GM18873 (cell line): Measurements from ENCODE around the gene OSCP1.

ENCODE experiments used
- ATAC-seq: cut with Tn5 transposase; IDR thresholded peaks from one replicate; pipeline ENCODE4 v1.9.1; 2021; ENCODE audit warnings: mild to moderate bottlenecking, moderate library complexity, moderate number of reproducible peaks; ENCODE audit not compliant: unreplicated experiment, low FRiP score

The OSCP1 gene

GRCh38 chr1:36450919-36451305 is 661 bp upstream of the OSCP1 start:
- ATAC-seq: no peak

DNA sequence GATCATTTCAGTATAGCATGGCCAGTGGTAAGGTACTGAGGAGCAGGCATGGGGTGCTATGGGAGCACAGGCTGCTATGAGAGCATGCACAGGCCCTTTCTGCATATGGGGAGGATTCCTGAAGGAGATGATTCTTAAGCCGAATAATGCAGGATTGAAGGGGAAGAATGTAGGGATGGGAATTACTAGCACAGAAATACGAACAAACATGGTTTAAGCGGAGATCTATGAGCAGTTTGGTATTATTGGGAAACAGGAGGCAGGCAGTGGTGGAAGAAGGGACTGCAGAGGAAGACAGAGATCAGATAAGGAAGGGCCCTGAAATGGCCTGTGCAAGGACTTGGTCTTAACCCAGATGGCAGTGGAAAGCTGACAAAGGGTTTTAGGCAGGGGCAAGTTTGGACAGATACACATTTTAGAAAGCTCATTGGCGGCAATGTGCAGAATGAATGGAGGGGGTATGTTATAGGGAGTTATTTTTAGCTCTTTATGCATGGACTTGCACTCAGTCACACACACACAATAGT is 1.7 kb downstream of the OSCP1 start:
- ATAC-seq: no peak

GRCh38 chr1:36447450-36447849 is 2.8 kb downstream of the OSCP1 start:
- ATAC-seq: no peak

DNA sequence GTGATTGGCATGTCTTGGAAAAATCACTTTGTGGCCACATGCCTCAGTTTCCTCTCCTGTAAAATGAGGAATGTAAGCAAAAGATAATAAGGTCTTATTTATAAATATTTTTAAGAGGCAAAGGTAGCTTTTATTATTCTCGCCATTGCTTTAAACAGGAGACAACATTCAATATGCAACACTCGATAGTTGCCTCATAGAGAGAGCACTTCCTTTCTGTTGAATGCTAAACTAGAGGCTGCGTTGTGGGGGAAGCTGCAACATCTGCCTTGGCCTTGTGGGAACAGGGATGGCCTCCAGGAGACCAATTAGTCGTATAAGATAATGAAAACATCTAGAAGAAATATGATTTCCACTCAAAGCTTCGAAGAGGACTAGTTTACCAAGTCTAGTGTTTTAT is 3.5 kb downstream of the OSCP1 start:
- ATAC-seq: no peak

DNA sequence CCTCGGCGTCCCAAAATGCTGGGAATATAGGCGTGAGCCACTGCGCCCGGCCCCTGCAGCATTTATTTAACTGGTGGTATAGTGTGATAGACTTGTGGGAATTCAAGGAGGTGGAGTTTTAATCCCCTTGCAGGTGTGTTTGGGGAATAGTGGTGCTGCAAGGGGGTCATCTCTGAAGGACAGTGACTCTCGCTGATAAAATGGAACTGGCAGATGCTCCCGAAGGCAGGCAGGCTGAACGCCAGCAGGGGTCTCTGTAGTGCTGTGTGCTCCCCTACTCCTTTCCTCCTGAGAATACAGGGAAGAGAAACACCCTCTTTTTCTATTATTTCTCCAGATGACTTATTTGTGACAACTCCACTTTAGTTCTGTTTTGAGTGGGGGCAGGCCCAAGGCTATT is 4.0 kb downstream of the OSCP1 start:
- ATAC-seq: no peak

DNA sequence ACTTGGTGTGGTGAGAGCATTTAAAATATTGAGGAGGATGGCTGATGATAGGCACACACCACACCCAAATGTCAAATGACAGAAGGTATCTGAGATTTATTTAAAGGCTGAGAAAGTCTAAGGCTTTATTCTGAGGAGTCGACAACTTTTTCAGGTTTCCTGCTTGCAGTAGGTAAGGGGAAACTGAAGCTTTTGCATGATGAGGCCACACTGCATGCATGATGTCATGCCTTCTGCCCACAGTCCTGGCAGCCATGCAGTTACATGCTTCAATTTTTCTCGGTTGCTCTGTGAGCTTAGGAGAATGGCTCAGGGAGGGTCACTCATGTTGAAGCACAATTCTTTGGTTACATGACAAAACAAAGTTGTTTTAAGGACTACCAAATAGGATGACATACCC is 7.0 kb downstream of the OSCP1 start:
- ATAC-seq: no peak

- no peak for ATAC-seq
These were observed 7.9 kb downstream of the OSCP1 start for GRCh38 chr1:36442337-36442736.

GRCh38 chr1:36440646-36441045 is 9.6 kb downstream of the OSCP1 start:
- no peak for ATAC-seq

- no peak for ATAC-seq
These were observed 10.2 kb downstream of the OSCP1 start for GRCh38 chr1:36440044-36440443.

- ATAC-seq: no peak
These were observed 11.5 kb downstream of the OSCP1 start for GRCh38 chr1:36438715-36439114.

DNA sequence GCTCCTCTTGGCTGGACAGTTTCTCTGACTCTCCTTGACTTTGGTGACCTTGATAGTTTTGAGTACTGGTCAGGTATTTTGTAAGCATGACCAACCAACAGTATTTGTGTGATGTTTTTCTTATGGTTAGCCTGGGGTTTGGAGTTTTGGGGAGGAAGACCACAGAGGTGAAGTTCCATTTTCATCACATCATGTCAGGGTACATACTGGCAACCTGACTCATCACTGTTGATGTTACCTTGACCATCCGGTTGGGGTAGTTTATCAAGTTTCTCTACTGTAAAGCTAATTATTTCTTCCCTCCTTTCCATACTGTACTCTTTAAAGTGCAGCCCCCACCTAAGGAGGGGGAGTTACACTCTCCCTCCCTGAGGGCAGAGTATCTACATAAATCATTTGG is 13.4 kb downstream of the OSCP1 start:
- ATAC-seq: no peak

GRCh38 chr1:36433102-36433501 is 17.1 kb downstream of the OSCP1 start:
- no peak for ATAC-seq

- ATAC-seq: no peak
These were observed 17.6 kb downstream of the OSCP1 start for GRCh38 chr1:36432616-36433015.

DNA sequence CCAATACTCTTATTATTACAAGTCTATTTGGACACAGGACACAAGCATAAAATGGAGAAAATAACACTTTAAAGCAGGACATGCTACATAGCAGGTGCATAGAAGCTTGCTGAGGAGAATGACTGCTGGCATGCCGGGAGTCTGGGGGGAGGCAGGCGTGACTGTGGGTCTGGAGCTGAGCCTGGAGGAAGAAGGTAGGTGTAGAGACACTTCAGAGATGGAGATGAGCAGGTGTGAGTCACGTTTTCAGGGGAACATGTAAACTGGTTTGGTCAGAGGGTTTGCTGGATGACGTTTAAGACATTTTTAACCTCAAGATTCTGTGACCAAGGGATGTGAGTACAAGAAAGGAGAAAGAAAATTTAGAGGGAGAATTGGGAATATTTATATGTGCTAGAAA is 24.5 kb downstream of the OSCP1 start:
- no peak for ATAC-seq

DNA sequence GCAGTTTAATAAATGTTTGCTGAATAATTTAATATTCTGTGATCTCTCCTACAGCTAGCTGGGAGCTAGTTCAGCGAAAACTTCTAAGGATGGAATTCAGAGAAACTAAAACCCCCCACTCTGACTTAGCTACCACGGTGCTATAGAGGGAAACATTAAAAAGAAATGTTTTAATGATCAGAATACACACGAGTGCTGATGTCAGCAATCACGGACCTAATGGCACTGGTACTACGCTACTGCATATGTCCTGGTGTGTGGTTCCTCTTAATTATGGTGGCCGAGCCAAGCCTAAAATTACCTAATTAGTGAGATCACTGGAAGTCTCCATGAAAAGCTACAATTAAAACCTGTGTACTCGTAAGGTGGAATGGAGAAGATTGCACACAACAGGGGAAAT is 28.6 kb downstream of the OSCP1 start:
- no peak for ATAC-seq

DNA sequence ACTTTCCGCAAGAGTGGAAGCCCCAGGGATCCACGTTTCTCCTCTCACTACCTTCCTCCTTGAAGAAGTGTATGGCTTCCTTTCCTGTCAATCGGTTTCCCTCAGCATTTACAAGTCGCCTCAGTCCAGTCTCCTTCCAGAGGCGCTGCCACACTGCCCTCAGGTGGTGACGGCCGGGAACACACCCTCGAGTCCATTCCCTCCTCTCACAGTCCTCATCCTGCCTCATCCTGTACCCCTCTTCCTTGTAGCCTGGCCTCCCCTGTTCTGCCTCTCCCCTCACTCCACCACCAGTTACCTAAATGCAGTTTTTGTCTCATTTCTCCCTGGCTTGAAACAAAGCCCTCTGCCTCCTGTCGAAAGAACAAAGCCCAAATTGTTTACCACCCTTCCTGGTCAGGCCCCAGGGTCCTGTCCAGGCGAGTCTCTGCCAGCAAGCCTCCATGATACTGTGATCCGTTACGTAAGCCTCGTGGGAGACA is 29.4 kb downstream of the OSCP1 start:
- ATAC-seq: no peak

DNA sequence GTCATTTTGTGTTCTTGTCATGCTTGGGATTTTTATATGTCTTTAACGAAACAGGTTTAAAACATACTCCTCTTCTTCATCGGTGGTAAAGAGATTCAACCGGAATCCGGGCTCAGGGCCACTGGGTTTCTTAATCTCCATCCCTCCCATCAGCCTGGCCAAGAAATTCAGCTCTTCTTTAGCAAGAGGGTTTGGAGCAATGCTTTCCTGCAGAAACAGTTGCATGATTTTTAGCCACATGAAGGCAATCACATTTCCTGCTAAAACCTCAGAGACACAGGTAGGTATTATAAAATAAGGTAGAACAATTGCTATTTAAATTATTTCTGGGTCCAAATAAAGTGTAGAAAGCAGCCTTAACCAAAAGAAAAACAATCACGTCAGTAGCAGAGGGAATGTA is 29.8 kb downstream of the OSCP1 start:
- no peak for ATAC-seq

DNA sequence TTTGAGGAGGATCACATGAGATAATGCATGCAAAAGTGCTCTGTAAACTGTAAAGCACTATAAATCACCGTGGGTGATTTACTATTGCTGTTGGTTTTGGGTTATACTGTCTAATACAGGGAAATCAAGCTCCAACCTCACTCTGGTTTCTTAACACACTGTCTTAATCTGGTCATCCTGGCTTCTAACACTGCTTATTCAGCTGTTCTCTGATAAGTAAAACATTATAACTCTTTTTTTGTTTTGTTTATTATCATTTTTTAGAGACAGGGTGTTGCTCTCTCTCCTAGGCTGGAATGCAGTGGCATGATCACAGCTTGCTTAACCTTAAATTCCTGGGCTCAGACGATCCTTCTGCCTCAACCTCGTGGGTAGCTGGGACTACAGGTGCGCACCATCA is 30.7 kb downstream of the OSCP1 start:
- no peak for ATAC-seq

DNA sequence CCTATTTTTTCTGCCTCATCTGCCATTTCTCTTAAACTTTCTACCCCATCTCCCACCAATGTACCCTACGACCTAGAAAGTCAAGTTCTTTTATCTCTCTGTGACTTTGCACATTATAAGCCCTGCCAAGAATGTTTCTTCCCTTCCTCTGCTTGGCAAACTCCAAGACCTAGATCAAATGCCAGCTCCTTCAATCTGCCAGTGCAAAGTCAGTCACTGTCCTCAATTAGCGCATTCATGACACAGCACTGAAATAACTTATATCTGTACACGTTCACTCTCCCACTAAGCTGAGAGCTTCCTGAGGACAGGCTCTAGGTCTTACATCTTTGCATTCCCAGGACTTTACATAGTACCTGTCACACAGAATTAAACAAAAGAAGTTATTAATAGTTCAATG is 31.1 kb downstream of the OSCP1 start:
- ATAC-seq: no peak

GRCh38 chr1:36417931-36418330 is 32.3 kb downstream of the OSCP1 start:
- no peak for ATAC-seq

GRCh38 chr1:36415661-36416326 is 34.5 kb downstream of the OSCP1 start:
- no peak for ATAC-seq

DNA sequence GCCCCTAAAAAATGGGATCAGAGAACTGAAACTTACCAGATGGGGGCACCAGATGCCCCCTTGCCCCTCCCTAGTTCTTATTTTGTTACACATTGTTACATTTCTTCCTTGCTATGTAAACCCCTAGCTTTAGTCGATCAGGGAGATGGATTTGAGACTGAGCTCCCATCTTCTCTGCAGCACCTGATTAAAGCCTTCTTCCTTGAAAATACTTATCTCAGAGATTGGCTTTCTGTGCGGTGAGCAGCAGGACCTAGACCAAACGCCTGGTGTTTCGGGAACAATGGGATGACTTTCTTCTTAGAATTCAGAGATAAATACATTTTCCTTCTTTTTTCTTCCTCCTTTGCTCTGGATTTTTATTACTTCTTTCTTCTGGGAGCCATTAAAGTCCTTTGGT is 35.9 kb downstream of the OSCP1 start:
- no peak for ATAC-seq
